Measurements from ENCODE around the gene CCDC3. TPM values are rescaled to one million over a fixed set of nuclear protein-coding genes. Genes with fewer than 3 reads are reported as not detected.

The CCDC3 gene
- total and polyA plus RNA-seq, 2 of the 4 experiments (the other 2 are of a cell fraction), result 0.29 to 0.36 TPM

DNA sequence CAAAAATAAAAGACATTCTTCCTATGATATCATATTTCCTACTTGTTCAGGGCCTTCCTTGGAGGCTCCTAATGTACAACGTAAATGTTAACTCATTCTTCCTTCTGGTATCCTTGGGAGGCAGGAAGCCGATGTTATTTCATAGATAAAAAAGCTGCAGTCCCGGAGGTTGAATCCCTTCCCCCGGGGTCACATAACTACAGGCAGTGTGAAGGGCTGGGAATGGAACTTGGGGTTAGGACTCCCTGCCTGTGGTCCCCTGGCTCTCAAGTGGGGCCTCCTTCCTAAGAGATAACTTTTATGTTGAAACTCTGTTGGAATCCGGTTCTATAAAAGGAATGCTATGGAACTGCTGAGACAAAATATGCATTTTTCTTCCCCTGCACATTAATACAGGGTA lies 14.9 kb upstream of the CCDC3 start:
- peak overlapping the region; percentile 56; the same call in 1 of the 2 replicates for H3K27ac ChIP-seq (ENCODE audit: insufficient read depth, low read length)
- no peak overlapping the region; the same call in 1 of the 2 replicates for H3K4me2 ChIP-seq (ENCODE audit: low read depth, low read length)
- ChIA-PET CTCF (no interaction called here), POLR2A (ENCODE audit: unreplicated experiment) (no interaction called here)
- no peaks in the 10 kb centered on the region for H4K20me1 ChIP-seq (ENCODE audit: insufficient read depth, low read length)
- H2AK5ac ChIP-seq (ENCODE audit: low read depth, low read length), result no peak overlapping the region
- no peaks in the 10 kb centered on the region for H3K9me3 ChIP-seq (ENCODE audit: control insufficient read depth, insufficient read depth, low read length)
- H3K4me1 ChIP-seq (ENCODE audit: control insufficient read depth, insufficient read depth, low read length), result peaks cover 2% of the 10 kb centered on the region; the same call in 1 of the 2 replicates
- no peak overlapping the region for H2BK20ac ChIP-seq (ENCODE audit: low read depth, low read length)
- no peak overlapping the region for H2AK9ac ChIP-seq (replicated peaks; ENCODE audit: low read depth, low read length, poor library complexity)
- ATAC-seq (ENCODE audit: low read depth), result peak; percentile 58
- H3K18ac ChIP-seq (ENCODE audit: low read depth, low read length), result peak overlapping the region; percentile 42; the same call in 1 of the 2 replicates
- no peak overlapping the region for H3K14ac ChIP-seq (replicated peaks; ENCODE audit: low read depth, low read length)
- H4K8ac ChIP-seq (ENCODE audit: low read depth in 2 of 2, low read length in 2 of 2), result no peak overlapping the region; a peak in 1 of 4 replicates
- H3K27me3 ChIP-seq (ENCODE audit: control insufficient read depth, insufficient read depth, low read length), result no peaks in the 10 kb centered on the region
- H2BK120ac ChIP-seq (ENCODE audit: low read depth, low read length), result 0 out of 2 replicates have a peak overlapping the region, but pooled peaks have one; percentile 9
- no TSS peak for BruUV-seq (replicated peaks)
- no peak overlapping the region for H2AFZ ChIP-seq (replicated peaks; ENCODE audit: low read length, poor library complexity)
- H3K36me3 ChIP-seq (ENCODE audit: control insufficient read depth, insufficient read depth, low read length), result no peaks in the 10 kb centered on the region
- peak; percentile 31 for DNase-seq
- no peak overlapping the region for H3K56ac ChIP-seq (ENCODE audit: extremely low read depth, insufficient read depth, low read length)
- intact Hi-C loops (cut with micrococcal nuclease) (no loop called here), in situ Hi-C loops (cut with MboI; ENCODE audit: low sequenced_read_pairs) (no loop called here), dilution Hi-C loops (cut with HindIII; ENCODE audit: low sequenced_read_pairs, unreplicated experiment) (no loop called here)
- H3K23ac ChIP-seq (ENCODE audit: low read depth, low read length), result no peak overlapping the region
- H3K9me1 ChIP-seq (ENCODE audit: insufficient read depth, low read length), result no peaks in the 10 kb centered on the region
- no peaks in the 10 kb centered on the region for H3K79me1 ChIP-seq (ENCODE audit: low read depth in 1 of 2, low read length in 2 of 2)
- WGBS, 2 experiments (ENCODE audit: extremely low coverage in 2 of 2, insufficient read length in 1 of 2), result no CpG with 5 or more reads among the region's 5 CpGs
- no peak overlapping the region for H4K5ac ChIP-seq (ENCODE audit: low read depth, low read length)
- no peak overlapping the region for H2BK15ac ChIP-seq (ENCODE audit: low read depth, low read length)
- no peak overlapping the region for H3K9ac ChIP-seq (ENCODE audit: low read depth, low read length)
- H4K91ac ChIP-seq (ENCODE audit: insufficient read depth, low read depth, low read length), result no peak overlapping the region
- H3K4me3 ChIP-seq (ENCODE audit: insufficient read depth, low read depth, low read length), result no peak overlapping the region
- H3K4ac ChIP-seq (ENCODE audit: low read depth, low read length), result no peak overlapping the region
- H2BK5ac ChIP-seq (ENCODE audit: low read depth, low read length, poor library complexity, severe bottlenecking), result no peak overlapping the region
- TF ChIP-seq NFE2L2 (IDR thresholded peaks at IDR 0.05; ENCODE audit: low read depth, low read length), result no peak
- TF ChIP-seq MAFK (IDR thresholded peaks at IDR 0.05; ENCODE audit: low read depth, low read length), result no peak
- no peak for TF ChIP-seq POLR2A (IDR thresholded peaks at IDR 0.05; ENCODE audit: low read depth, low read length)
- no peak for TF ChIP-seq CEBPB (IDR thresholded peaks at IDR 0.05; ENCODE audit: low read depth, low read length)
